HG03025 (cell line): Measurements from ENCODE around the gene CTNNA2.

Experiments used
- ATAC-seq: cut with Tn5 transposase; IDR thresholded peaks from one replicate; pipeline ENCODE4 v1.9.1; 2021; ENCODE audit warnings: mild to moderate bottlenecking, moderate library complexity; ENCODE audit not compliant: unreplicated experiment, low FRiP score

The CTNNA2 gene

DNA sequence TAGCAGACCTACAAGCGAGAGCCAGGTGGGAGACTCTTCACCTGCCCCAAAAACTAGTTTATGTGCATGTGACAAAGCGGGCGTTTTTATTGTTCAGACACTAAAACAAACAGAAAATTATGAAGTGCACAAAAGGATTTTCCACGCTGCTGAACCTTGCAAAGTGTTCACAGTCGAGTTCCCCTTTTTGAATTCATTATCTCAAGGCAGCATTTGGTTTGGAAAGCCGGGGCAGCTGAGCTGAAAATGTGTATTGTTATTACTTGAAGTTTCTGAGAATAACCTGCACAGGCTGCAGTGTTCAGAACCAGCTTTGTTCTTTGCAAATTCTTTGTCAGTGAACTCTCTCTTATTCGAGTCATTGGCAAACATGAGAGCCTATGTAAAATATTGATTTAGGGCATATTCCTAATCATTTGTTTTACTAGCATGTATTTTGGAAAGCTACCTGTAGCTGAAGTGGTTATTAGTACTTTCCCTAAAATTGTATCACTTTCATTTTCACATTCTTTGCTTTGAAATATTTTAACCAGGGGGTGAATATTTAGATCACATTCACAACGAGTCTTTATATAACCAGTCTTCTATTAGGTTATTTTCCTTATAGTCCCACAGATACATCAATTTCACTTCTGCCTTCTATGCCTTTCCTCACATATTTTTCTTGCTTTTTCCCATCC, 732.2 kb downstream of the CTNNA2 start:
- ATAC-seq = no peak

DNA sequence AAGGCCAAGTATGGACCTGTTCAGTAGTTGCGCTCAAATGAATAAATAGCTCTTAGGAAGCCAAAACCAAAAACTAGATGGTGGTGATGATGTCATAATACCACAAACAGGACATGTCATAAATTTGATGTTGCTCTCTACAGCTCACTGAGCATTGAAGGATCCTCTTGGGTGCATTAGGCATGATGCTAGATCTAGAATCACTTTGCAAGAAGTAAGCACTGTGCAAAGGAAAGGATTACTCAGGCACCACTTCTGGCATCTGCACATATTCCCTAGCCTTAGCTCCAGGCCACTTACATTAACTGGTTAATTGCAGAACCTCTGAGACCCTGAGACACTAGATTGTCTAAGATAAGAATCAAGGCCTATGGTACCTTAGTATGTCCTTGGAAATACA, 733.7 kb downstream of the CTNNA2 start:
- no peak for ATAC-seq

DNA sequence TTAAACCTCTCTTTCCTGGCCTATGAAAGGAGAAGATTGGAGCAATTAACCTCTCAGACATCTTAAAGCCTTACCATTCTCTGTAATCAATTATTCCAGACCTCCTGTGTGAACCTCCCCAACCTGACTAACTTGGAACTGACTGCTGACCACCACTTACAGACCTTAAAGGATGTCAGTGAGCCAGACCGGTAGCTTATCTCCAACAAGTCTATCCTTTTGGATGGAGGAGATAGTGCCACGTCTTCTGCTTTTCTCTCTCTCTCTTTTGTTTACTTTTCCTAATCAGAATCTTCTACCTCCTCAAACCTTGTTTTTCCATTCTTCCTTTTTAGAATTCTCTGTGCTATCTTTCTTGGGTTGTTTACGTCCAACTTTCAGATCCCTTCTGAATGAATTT, 734.5 kb downstream of the CTNNA2 start:
- ATAC-seq = no peak

DNA sequence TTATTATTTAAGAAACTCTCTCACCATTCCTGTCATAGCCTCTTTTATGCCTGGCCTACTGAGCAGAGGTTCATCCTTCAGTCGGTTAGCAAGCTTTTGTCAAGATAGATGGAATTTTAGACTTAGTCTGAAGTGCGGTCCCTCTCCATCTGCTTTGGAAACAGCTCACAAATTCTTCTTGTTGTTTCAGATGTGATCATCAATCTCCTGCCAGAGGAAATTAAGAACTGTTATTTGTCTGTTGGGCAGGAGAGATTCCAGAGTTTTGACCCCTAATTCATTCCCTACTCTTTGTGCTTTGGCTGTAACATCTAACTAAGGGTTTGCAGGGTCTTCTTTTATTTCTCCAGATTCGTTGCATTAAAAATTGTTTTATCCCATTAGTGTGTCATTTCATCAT, 735.3 kb downstream of the CTNNA2 start:
- no peak for ATAC-seq

DNA sequence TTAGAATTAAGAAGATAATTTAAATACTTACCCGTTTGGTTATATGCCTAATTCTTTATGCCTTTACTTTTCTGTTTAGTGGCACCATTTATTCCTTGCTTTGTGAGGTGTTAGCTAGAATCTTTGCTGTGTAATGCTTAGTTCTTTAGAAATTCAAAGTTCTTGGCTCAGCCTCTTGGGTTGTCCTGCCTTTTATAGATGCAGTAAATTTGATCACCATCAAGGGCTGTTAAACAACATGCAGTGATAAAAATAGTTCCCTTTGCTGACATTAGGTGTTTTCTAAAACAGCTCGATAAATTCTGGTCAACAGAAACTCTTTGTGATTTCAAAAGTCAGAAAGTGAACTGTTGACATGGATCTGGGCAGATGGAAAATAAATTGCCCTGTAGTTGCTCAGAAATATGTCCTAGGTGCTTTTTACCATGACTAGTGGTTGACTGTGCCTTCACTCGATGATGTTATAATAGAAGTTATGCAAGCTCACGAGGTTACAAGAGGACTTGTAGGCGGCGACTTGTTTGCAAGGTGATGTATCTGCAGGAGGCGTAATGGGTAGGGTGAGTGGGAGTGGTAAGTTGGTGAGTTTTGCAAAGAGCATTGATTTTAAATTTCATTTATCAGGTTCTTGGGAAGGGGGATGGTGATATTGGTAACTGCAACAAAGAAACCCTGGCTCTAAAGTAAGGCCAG, 739.6 kb downstream of the CTNNA2 start:
- ATAC-seq = no peak

DNA sequence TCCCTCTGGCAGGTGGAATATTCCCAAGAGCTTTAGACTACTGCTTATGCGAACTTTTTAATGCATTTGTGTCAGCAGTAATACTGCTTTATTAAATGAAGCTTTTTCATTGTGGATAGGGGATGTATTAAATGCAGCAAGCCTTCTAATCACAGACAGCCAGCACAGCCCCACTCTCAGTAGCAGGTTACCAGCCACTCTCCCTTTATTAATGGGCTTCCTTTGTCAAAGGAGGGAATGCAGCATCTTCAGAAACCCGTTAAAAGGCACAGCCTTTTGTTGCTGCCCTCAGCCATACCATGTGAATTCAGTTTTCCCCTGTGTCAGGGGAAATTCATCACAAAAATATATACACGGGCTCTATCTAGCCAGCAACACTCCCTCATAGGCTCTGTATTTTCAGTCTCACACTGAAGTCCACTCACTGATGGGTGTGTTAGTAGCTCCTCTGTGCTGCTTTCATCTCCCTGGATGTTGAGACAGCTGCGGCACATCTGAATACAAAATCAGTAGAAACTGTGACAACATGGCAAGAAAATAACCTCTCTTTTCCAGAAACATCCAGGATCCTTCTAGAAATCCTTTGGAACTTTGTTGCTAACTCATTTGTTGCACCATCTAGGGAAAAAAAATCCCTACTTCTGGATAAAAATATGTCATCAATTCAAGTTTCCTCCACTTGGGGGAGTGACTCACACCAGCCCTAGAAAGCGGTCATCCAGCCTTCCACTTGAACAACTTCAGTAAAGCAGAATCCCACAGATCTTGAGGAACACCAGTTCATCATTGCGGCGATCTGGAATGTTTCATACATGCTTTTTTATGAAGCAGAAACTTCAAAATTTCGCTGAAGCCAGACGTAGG, 743.3 kb downstream of the CTNNA2 start:
- ATAC-seq = no peak

DNA sequence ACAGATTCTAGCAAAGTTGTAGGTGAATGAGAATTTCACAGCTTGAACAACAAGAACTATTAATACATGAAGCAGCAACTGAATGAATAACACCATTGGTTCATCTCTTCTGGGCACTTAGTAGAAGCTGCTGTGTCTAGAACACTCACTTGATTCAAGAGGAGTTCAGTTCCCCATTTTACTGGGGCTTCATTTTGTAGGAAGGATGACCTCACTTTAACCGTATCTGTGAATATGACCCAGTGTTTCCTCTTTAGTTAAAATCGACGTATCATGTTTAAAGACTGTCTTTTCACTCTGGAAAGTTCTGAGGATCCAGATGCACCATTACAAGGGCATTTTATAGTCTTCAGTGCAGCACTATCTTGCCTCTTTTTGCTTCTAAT, 743.9 kb downstream of the CTNNA2 start:
- ATAC-seq = no peak

DNA sequence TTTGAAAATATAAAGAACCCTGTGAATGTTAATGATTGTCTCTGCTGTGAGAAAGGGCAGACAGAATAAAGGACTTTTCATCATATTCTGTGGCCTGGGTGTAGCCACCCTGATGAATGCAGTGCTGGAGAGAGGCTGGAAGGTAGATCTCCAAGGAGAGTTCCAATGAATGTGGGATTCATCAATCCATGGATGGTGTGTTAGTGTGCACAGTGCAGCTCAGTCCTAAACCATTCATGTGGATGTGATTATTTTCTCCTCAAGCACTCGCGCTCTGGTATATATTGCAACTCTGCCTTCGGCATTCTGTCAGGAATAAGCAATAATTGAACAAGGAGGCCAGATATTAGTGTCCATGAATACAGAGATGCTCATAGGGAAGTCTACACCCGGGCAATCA, 744.6 kb downstream of the CTNNA2 start:
- ATAC-seq = no peak

DNA sequence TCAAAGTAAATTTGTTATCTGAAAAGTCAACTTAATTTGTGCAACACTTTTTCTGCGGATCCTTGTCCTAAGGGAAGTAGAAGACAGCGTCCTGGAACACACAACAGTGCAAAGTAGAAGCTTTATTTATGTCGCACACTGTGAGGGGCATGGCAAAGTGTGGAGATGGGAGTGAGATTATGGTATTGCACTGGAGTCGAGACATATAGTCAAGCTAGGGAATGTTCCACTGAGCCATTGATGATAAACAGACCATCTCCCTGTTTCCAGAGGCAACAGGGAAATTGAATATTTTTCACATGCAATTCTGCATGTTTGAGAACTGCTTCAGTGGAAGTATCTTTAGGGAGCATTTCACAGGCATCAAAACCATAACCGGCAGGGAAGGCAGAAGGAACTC, 745.5 kb downstream of the CTNNA2 start:
- ATAC-seq = no peak

DNA sequence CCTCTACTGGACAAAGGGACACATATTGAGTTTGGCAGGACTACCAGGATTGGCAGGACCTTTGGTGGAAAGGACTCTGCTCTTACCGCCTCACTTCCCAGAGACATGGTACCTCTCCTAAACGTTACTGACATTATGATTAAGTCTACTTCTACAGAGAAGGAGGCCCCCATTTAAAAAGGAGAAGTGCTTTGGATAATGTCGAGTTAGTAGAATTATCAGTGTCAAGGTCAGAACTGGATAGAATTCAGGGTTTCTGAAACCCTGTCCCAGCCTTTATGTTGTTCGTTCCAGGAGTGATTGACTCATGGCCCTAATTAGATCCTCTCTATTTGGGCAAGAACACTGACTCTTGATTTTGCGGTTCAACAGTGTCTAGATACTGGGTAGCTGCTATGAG, 745.9 kb downstream of the CTNNA2 start:
- no peak for ATAC-seq

DNA sequence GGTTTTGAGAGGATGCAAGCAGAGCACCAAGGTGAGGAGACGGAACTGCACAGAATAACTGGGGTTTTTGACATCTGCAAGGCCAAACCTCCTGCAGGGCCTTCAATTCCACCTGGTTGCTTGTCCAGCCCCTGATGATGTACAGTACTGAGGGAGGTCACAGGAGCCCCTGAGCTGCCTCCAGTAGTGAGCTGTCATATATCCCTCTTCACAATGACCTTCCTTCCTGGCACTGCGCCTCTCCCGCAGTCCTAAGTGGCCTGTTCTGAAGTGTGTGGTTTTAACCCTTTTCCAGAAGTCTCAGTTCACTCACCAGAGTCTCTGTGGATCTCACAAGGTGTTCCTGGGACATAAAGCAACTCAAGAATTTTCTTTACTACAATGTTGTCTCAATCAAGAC, 746.4 kb downstream of the CTNNA2 start:
- no peak for ATAC-seq

DNA sequence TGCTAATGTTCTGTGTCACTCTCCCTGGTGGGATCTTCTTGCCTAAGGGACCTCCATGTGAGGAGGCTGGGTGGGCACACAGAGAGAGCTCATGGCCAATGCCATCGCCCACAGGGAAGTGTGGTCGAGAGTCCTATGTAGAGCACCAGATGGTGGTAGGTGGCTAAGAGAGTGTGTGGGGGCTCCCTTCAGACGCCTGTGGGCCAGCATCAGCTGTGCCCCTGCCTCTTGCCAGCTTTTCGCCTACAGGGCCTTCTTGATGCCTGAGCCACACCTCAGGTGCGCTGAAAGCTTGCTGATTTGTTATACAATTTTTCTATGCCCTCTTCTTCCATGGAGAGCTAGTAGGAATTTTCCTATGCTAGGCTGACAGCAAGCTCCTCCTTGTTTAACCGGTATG, 753.4 kb downstream of the CTNNA2 start:
- ATAC-seq = no peak

DNA sequence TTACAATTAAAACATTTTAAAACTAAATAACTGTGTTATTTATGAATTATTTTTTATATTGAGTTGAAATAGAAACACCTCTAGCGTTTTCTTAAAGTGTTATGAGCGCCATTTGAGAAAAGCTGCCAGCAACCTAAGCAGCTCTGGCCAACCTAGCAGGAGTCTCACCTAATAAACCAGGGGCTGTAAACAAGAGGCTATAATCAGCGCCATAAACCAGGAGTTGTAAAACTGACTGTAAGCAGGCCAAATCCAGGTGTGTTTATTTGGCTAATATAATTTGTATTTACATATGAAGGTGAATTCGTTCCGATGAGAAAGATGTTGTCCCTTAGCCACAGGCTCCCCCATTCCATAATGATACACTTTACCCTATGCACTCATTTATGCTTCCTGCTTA, 757.0 kb downstream of the CTNNA2 start:
- ATAC-seq = no peak

DNA sequence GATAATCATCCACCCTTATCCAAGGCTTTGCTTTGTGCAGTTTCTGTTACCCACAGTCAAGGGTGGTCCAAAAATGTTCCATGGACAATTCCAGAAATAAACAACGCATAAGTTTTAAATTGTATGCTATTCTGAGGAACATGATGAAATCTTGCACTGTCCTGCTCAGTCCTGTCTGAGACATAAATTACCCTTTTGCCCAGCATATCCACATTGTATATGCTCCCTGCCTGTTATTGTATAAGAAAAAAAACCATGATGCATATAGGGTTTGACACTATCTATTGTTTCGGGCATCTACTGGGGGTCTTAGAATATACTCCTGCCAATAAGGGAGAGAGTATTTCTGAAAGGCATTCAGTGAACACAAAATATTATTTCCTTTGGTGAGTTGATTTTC, 767.7 kb downstream of the CTNNA2 start:
- no peak for ATAC-seq

DNA sequence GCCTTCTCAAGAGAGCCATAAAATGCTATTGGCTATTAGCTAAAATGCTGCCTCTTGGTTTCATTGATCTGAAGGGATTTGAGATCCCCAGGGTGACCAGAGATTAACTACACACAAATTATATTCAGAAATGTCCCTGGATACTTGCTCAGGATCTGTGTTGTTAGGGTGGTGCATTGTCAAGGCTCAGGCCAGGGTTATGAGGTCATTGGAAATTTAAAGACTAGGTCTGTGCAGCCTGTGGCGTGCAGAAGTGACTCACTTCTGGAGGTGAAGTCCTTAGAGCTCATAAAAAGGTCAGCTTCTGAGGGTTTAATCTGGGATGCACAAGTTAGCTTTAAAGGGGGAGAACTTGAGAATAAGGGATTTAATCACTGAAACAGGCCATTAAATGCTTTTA, 768.2 kb downstream of the CTNNA2 start:
- ATAC-seq = no peak

DNA sequence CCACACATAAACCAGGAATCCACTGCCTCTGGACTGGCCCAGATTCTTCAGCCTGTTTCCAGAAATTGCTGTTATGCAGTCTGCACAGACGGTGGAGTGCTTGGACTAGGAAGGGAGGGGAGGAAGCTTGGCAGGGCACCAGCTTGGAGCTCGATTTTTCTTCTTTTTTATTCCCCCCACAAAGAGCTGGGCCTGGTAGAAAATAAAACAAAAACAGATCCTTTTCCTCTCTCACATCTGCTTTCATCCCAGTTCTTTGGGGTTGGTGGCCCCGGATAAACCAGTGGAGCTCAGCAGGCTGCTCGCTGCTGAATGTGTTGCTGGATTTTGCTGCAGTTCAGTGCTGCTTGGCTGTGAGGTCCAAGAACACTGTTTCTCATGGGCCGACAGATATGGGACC, 775.7 kb downstream of the CTNNA2 start:
- ATAC-seq = no peak

DNA sequence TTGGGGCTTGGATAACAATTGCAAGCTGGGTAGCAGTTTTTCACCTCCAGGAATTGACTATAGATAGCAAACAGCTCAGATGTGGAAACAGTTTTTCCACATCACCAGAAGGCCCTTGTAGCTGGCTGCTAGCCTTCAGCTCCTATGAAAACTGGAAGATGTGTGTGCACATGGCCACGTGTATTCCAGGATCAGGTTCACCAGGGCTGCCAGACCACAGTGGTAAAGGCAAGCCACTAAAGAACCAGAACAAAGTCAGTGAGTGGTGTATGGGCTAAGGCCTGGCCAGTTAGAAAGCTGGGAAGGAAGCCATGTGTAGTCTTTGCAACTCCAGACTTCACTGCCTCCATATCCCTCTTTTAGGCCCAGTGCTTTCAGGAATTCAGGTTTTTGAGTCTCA, 778.8 kb downstream of the CTNNA2 start:
- ATAC-seq = no peak

DNA sequence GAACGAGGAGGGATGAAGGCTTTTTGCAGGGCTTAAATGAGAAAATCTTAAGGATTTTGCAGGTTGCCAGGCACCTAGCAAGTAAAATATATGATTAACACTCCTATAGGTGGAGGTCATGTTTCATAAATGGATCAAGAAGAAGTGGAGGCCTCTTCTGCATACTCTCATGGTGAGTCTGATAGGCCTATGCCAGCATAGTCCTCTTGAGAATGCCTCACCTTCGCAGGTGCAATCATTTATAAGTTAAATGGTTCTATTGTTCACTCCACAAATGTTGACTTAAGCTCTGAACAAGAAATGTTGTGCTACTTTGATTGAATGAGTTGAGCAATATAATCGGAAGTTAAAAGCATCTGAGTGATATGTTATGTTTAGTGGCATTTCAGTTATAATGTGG, 779.6 kb downstream of the CTNNA2 start:
- ATAC-seq = no peak

DNA sequence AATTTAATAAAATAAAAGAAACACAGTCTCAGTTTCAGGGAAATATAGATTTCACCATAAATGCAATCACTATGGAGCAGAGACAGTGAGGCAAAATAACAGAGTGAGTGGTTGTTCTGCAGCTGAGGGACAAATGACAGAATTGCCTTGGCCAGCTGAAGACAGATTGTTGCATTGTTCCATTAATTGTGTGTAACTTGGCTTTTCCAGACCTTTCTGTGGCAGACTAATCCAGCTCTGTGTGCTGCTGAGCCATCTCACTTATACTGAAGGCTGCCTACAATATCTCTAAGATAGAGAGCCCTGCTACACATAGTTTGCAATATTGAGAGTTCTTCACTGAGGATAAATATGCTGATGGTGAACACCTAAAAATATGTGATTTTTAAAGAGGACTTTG, 780.2 kb downstream of the CTNNA2 start:
- no peak for ATAC-seq

DNA sequence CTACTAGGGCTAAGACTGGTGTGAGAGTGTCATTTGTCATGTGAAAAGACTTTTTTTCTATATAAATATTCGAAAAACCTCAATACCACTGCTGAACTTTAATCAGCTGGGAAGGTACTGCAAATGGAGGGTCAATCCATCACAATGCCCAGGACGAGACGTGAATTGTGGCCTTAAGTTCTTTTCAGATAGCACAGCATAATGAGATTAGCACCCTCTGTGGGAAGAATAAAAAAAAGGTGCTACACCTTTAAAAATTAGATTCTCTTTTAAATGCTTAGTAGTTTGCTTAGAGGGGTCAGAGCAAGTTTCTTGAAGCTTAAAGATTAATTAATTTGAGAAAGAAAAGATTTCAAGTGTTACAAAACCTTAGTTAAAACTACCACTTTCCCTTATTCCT, 786.1 kb downstream of the CTNNA2 start:
- no peak for ATAC-seq

DNA sequence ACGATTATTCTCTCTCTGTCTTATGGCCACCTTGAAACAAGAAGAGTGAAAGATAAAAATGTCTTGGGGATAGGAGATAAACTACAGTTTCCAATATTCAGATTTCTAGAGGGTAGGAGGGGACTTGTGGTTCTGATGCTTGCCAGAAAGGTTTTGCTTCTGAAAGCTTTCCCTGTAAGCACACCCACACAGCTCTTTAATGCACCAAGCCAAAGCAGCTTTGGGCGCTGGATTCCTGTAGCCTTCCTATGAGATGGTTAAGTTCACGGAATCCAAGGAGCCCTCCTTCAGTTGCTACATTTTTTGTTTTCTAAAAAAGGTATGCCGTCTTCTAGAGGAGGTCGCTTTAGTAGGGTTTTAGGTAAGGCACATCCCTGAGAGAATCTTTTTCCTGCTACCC, 786.8 kb downstream of the CTNNA2 start:
- no peak for ATAC-seq

DNA sequence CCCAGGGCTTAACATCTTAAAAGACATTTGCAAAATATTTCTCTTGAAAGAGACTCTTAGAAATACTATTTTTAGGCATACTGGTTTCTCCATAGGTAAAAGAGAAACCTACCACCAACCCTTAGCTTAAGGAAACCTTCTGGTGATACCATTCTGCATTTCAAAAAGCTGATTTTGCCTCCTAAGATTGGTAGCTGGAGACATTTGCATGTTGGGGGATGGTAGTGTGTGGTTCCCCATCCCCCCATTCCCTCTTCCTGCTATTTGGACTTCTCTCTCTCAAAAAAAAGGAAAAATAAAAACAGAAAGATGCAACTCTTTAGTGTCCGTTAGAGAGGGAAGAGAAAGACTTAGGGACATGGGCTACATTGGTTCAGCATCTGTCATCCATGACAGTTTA, 787.5 kb downstream of the CTNNA2 start:
- no peak for ATAC-seq
